ENCODE measurements around the gene SLC22A1. TPM values are rescaled to one million over a fixed set of nuclear protein-coding genes. Genes with fewer than 3 reads are reported as not detected.

SLC22A1 gene
- polyA plus RNA-seq, 1 of the 3 experiments (the other 2 are of a cell fraction) = 0.20 TPM

GRCh38 chr6:160146454-160147145 is 25.0 kb downstream of the SLC22A1 start:
- Histone ChIP-seq H3K79me2 (ENCODE audit: insufficient read depth) (no peaks in the 10 kb centered on the region), H3K27me3 (ENCODE audit: insufficient read depth) (no peaks in the 10 kb centered on the region), H3K9me2 (no peaks in the 10 kb centered on the region), H3K36me3 (replicated peaks in 1 of 2; ENCODE audit: control insufficient read depth in 1 of 2, insufficient read depth in 2 of 2, low read length in 1 of 2) (no peaks in the 10 kb centered on the region), H3K4me2 (no peak overlapping the region), H3K4me3 (ENCODE audit: low read depth in 2 of 2, low read length in 1 of 2) (no peak overlapping the region), H3F3A (replicated peaks; ENCODE audit: insufficient read depth) (no peaks in the 10 kb centered on the region), H4K20me1 (ENCODE audit: insufficient read depth) (no peaks in the 10 kb centered on the region), H3K4me1 (ENCODE audit: control insufficient read depth in 1 of 2, insufficient read depth in 2 of 2, low read depth in 1 of 2, low read length in 1 of 2) (no peaks in the 10 kb centered on the region), H3K9me3 (no peaks in the 10 kb centered on the region), H2AFZ (ENCODE audit: low read depth) (no peak overlapping the region), H3K9ac (no peak overlapping the region), H3K27ac (ENCODE audit: low read depth in 2 of 2, low read length in 1 of 2) (no peak overlapping the region)
- ChIA-PET POLR2A (no interaction called here), CTCF (interaction anchor here (1.5 to 1.8 kb wide), 2 partner anchors 8 to 309 kb away, joined by 3 to 7 read pairs; no protein-coding TSS in a partner anchor)
- WGBS (ENCODE audit: low lambda C conversion rate) = 61% methylated on average over 6 of the region's 6 CpGs
- DNase-seq = no peak
- TF ChIP-seq TEAD4 (IDR thresholded peaks at IDR 0.05; ENCODE audit: borderline replicate concordance, insufficient read depth) (no peak), EP300 (IDR thresholded peaks at IDR 0.05; ENCODE audit: borderline replicate concordance in 1 of 2, low read depth in 1 of 2, low read length in 1 of 2) (no peak), MXI1 (IDR thresholded peaks at IDR 0.05; ENCODE audit: low read depth, low read length) (no peak), IRF3 (IDR thresholded peaks at IDR 0.05; ENCODE audit: low read depth, low read length) (no peak), JUND (IDR thresholded peaks at IDR 0.05) (no peak), GATA2 (CRISPR knock-in tag; IDR thresholded peaks at IDR 0.05) (no peak), FOXM1 (IDR thresholded peaks at IDR 0.05; ENCODE audit: low read depth) (no peak), POLR2AphosphoS5 (IDR thresholded peaks at IDR 0.05; ENCODE audit: low read depth, low read length) (no peak), ZBTB33 (IDR thresholded peaks at IDR 0.05; ENCODE audit: borderline replicate concordance, low read depth) (no peak), CTCF (IDR thresholded peaks at IDR 0.05) (no peak), CHD2 (IDR thresholded peaks at IDR 0.05; ENCODE audit: low read length, partially characterized antibody) (no peak), RFX5 (IDR thresholded peaks at IDR 0.05; ENCODE audit: low read length) (no peak), NFIC (IDR thresholded peaks at IDR 0.05; ENCODE audit: borderline replicate concordance) (no peak)
